ENCODE results near the gene ST8SIA2. TPM values are rescaled to one million over a fixed set of nuclear protein-coding genes. Genes with fewer than 3 reads are reported as not detected.

Gene ST8SIA2
- polyA plus RNA-seq, 1 of the 3 experiments (the other 2 are of a cell fraction), result 0.05 TPM

DNA sequence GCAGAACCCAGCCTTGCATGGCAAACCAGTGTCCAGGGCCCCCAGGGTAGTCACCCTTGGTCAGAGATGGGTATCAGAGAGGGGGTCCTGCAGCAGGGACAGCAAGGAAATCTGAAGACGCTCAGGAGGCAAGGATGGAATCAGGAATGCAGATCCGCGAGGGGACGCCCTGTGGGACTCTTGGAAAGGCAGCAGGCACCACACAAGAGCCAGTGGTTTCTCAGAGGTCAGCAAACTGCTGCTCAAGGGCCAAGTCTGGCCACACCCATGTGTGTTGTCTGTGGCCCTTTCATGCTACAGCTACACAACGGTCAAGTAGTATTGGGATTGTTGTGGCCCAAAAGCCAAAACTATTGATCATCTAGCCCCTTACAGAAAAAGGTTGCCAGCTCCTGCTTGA, 69.7 kb downstream of the ST8SIA2 start:
- no peaks in the 10 kb centered on the region; a peak in 1 of 4 replicates for H3K4me1 ChIP-seq (ENCODE audit: control insufficient read depth in 1 of 2, insufficient read depth in 2 of 2, low read depth in 1 of 2, low read length in 1 of 2)

More for the DNA sequence above, 69.7 kb downstream of the ST8SIA2 start:
- H3K4me2 ChIP-seq, result no peak overlapping the region
- no peak overlapping the region for H3K9ac ChIP-seq
- H3K27me3 ChIP-seq (ENCODE audit: insufficient read depth), result no peaks in the 10 kb centered on the region
- WGBS (ENCODE audit: low lambda C conversion rate), result 39% methylated on average over 5 of the region's 5 CpGs
- no peaks in the 10 kb centered on the region for H3K36me3 ChIP-seq (replicated peaks in 1 of 2; ENCODE audit: control insufficient read depth in 1 of 2, insufficient read depth in 2 of 2, low read length in 1 of 2)
- POLR2A ChIA-PET, result no interaction called here
- no peak for DNase-seq
- TF ChIP-seq, protein P1, sequence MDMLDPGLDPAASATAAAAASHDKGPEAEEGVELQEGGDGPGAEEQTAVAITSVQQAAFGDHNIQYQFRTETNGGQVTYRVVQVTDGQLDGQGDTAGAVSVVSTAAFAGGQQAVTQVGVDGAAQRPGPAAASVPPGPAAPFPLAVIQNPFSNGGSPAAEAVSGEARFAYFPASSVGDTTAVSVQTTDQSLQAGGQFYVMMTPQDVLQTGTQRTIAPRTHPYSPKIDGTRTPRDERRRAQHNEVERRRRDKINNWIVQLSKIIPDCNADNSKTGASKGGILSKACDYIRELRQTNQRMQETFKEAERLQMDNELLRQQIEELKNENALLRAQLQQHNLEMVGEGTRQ (IDR thresholded peaks at IDR 0.05; ENCODE audit: borderline replicate concordance, low read depth, low read length), result no peak
- TF ChIP-seq YY1 (IDR thresholded peaks at IDR 0.05; ENCODE audit: low read depth) (no peak), EZH2phosphoT487 (IDR thresholded peaks at IDR 0.05; ENCODE audit: borderline replicate concordance, low read depth) (no peak), NFIC (IDR thresholded peaks at IDR 0.05; ENCODE audit: borderline replicate concordance) (no peak), ELF1 (IDR thresholded peaks at IDR 0.05) (no peak), POLR2AphosphoS5 (IDR thresholded peaks at IDR 0.05; ENCODE audit: low read depth, low read length) (no peak), RXRA (IDR thresholded peaks at IDR 0.05; ENCODE audit: borderline replicate concordance, low read depth) (no peak), EP300 (IDR thresholded peaks at IDR 0.05; ENCODE audit: borderline replicate concordance in 1 of 2, low read depth in 1 of 2, low read length in 1 of 2) (no peak), MEF2A (IDR thresholded peaks at IDR 0.05; ENCODE audit: borderline replicate concordance, low read depth) (no peak), TAF1 (IDR thresholded peaks at IDR 0.05; ENCODE audit: borderline replicate concordance, low read depth, low read length) (no peak), MXI1 (IDR thresholded peaks at IDR 0.05; ENCODE audit: low read depth, low read length) (no peak), SMC3 (IDR thresholded peaks at IDR 0.05; ENCODE audit: low read depth, low read length) (no peak), RCOR1 (IDR thresholded peaks at IDR 0.05; ENCODE audit: low read length) (no peak), TEAD4 (IDR thresholded peaks at IDR 0.05; ENCODE audit: borderline replicate concordance, insufficient read depth) (no peak)
- TF ChIP-seq, protein P2, sequence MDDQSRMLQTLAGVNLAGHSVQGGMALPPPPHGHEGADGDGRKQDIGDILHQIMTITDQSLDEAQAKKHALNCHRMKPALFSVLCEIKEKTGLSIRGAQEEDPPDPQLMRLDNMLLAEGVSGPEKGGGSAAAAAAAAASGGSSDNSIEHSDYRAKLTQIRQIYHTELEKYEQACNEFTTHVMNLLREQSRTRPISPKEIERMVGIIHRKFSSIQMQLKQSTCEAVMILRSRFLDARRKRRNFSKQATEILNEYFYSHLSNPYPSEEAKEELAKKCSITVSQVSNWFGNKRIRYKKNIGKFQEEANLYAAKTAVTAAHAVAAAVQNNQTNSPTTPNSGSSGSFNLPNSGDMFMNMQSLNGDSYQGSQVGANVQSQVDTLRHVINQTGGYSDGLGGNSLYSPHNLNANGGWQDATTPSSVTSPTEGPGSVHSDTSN (IDR thresholded peaks at IDR 0.05), result no peak
- TF ChIP-seq, protein P3, sequence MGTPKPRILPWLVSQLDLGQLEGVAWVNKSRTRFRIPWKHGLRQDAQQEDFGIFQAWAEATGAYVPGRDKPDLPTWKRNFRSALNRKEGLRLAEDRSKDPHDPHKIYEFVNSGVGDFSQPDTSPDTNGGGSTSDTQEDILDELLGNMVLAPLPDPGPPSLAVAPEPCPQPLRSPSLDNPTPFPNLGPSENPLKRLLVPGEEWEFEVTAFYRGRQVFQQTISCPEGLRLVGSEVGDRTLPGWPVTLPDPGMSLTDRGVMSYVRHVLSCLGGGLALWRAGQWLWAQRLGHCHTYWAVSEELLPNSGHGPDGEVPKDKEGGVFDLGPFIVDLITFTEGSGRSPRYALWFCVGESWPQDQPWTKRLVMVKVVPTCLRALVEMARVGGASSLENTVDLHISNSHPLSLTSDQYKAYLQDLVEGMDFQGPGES (IDR thresholded peaks at IDR 0.05; ENCODE audit: low read depth, low read length), result no peak
- TF ChIP-seq, protein P4, sequence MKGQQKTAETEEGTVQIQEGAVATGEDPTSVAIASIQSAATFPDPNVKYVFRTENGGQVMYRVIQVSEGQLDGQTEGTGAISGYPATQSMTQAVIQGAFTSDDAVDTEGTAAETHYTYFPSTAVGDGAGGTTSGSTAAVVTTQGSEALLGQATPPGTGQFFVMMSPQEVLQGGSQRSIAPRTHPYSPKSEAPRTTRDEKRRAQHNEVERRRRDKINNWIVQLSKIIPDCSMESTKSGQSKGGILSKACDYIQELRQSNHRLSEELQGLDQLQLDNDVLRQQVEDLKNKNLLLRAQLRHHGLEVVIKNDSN (IDR thresholded peaks at IDR 0.05; ENCODE audit: borderline replicate concordance, low read depth), result no peak
- TF ChIP-seq, protein P5, sequence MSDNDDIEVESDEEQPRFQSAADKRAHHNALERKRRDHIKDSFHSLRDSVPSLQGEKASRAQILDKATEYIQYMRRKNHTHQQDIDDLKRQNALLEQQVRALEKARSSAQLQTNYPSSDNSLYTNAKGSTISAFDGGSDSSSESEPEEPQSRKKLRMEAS (IDR thresholded peaks at IDR 0.05; ENCODE audit: low read depth), result no peak
- TF ChIP-seq, protein P6, sequence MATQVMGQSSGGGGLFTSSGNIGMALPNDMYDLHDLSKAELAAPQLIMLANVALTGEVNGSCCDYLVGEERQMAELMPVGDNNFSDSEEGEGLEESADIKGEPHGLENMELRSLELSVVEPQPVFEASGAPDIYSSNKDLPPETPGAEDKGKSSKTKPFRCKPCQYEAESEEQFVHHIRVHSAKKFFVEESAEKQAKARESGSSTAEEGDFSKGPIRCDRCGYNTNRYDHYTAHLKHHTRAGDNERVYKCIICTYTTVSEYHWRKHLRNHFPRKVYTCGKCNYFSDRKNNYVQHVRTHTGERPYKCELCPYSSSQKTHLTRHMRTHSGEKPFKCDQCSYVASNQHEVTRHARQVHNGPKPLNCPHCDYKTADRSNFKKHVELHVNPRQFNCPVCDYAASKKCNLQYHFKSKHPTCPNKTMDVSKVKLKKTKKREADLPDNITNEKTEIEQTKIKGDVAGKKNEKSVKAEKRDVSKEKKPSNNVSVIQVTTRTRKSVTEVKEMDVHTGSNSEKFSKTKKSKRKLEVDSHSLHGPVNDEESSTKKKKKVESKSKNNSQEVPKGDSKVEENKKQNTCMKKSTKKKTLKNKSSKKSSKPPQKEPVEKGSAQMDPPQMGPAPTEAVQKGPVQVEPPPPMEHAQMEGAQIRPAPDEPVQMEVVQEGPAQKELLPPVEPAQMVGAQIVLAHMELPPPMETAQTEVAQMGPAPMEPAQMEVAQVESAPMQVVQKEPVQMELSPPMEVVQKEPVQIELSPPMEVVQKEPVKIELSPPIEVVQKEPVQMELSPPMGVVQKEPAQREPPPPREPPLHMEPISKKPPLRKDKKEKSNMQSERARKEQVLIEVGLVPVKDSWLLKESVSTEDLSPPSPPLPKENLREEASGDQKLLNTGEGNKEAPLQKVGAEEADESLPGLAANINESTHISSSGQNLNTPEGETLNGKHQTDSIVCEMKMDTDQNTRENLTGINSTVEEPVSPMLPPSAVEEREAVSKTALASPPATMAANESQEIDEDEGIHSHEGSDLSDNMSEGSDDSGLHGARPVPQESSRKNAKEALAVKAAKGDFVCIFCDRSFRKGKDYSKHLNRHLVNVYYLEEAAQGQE (IDR thresholded peaks at IDR 0.05; ENCODE audit: low read depth, low read length), result no peak
- TF ChIP-seq, protein P7, sequence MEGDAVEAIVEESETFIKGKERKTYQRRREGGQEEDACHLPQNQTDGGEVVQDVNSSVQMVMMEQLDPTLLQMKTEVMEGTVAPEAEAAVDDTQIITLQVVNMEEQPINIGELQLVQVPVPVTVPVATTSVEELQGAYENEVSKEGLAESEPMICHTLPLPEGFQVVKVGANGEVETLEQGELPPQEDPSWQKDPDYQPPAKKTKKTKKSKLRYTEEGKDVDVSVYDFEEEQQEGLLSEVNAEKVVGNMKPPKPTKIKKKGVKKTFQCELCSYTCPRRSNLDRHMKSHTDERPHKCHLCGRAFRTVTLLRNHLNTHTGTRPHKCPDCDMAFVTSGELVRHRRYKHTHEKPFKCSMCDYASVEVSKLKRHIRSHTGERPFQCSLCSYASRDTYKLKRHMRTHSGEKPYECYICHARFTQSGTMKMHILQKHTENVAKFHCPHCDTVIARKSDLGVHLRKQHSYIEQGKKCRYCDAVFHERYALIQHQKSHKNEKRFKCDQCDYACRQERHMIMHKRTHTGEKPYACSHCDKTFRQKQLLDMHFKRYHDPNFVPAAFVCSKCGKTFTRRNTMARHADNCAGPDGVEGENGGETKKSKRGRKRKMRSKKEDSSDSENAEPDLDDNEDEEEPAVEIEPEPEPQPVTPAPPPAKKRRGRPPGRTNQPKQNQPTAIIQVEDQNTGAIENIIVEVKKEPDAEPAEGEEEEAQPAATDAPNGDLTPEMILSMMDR (IDR thresholded peaks at IDR 0.05), result no peak
- no peak overlapping the region for H3K4me3 ChIP-seq (ENCODE audit: low read depth in 2 of 2, low read length in 1 of 2)
- H2AFZ ChIP-seq (ENCODE audit: low read depth), result no peak overlapping the region
- H3K27ac ChIP-seq (ENCODE audit: low read depth in 2 of 2, low read length in 1 of 2), result no peak overlapping the region
- no peaks in the 10 kb centered on the region for H3K79me2 ChIP-seq (ENCODE audit: insufficient read depth)
- CTCF ChIA-PET, result no interaction called here
- no peaks in the 10 kb centered on the region for H3K9me3 ChIP-seq
- H3K9me2 ChIP-seq, result no peaks in the 10 kb centered on the region
- no peaks in the 10 kb centered on the region for H3F3A ChIP-seq (replicated peaks; ENCODE audit: insufficient read depth)
- no peaks in the 10 kb centered on the region for H4K20me1 ChIP-seq (ENCODE audit: insufficient read depth)
